Stomach (tissue), 9 donors: ENCODE measurements around the gene HYOU1. TPM values are rescaled to one million over a fixed set of nuclear protein-coding genes. Genes with fewer than 3 reads are reported as not detected.
A peak's percentile ranks its signal among the peaks of the same experiment; 100 is the strongest.

Experiments
- DNase-seq, 2 donors: peaks; one replicate each; pipeline versions ENCODE4 v3.0.0 to v3.0.0-alpha.2; 2013 to 2019
- H3K27ac ChIP-seq, 5 donors: fragments of 200-600 bp in 4 of 5; sonication (generic) in 4 of 5; one replicate each; pipeline ENCODE4 v1.5.1; 2013 to 2019; ENCODE audit warnings: mild to moderate bottlenecking in 1 of 5, moderate library complexity in 1 of 5
- H3K27me3 ChIP-seq, 3 donors: fragments of 200-600 bp; sonication (generic); one replicate each; pipeline ENCODE4 v1.5.1; 2017 to 2019; ENCODE audit warnings: mixed run types in 1 of 3
- H3K36me3 ChIP-seq, 4 donors: fragments of 200-600 bp; sonication (generic); 1 replicate in 3 of 4; 2 replicates in 1 of 4; pipeline ENCODE4 v1.5.1; 2016 to 2019
- H3K4me1 ChIP-seq, 4 donors: fragments of 200-600 bp; sonication (generic); one replicate each; pipeline ENCODE4 v1.5.1; 2016 to 2019
- H3K4me3 ChIP-seq, 4 donors: fragments of 200-600 bp; sonication (generic) in 3 of 4; one replicate each; pipeline ENCODE4 v1.5.1; 2016 to 2019; ENCODE audit warnings: mild to moderate bottlenecking in 1 of 4
- H3K9me3 ChIP-seq, 4 donors: fragments of 200-600 bp; sonication (generic); one replicate each; pipeline ENCODE4 v1.5.1; 2016 to 2019
- EP300 ChIP-seq: sonication (generic); formaldehyde crosslinking; IDR thresholded peaks from one replicate; pipeline ENCODE4 v1.6.1; 2017; ENCODE audit warnings: antibody characterized with exemption
- POLR2A ChIP-seq, 4 donors: fragments of 450-650 bp; IDR thresholded peaks; one replicate each; pipeline ENCODE4 v1.6.1; 2016; ENCODE audit warnings: antibody characterized with exemption in 4 of 4, control low read depth in 2 of 4, mild to moderate bottlenecking in 1 of 4, moderate library complexity in 1 of 4
- POLR2AphosphoS5 ChIP-seq, 3 donors: sonication (generic); formaldehyde crosslinking; IDR thresholded peaks; one replicate each; pipeline ENCODE4 v1.6.1; 2016; ENCODE audit warnings: antibody characterized with exemption in 3 of 3
- WGBS, 5 donors: extraction: QIAGEN DNeasy Blood & Tissue Kit in 3 of 5; methylation state at CpG; one replicate each; pipeline versions ENCODE4 v1.1.5 to v1.1.7; 2013 to 2018; 5-methylcytosine and 5-hydroxymethylcytosine counted together
- intact Hi-C: fragments of 100-400 bp; cut with DNase I; formaldehyde crosslinking; loops from one replicate; pipeline ENCODE4 v1.15.1; 2023; ENCODE audit warnings: low total_unique reads
- polyA plus RNA-seq, 3 donors: library from polyadenylated mRNA; stranded (reverse); fragments of 200-250 nt; gene quantifications; one replicate each; pipeline ENCODE4 v1.2.3, GENCODE V29; 2013
- small RNA-seq, 4 donors: library from RNA; depleted of rRNA; stranded (forward); fragments of <200 nt; gene quantifications; one replicate each; pipeline ENCODE3, GENCODE V24; 2016
- total RNA-seq, 5 donors: library from RNA; depleted of rRNA; stranded (reverse); fragments of >200 nt; gene quantifications; one replicate each; pipeline versions ENCODE4 v1.1.0 to v1.2.3, GENCODE V29; 2014 to 2016
- TF ChIP-seq, protein P1 (sequence below), 7 experiments: fragments of 450-650 bp in 4 of 7; fragments of 200-600 bp in 3 of 7; sonication (generic) in 3 of 7; IDR thresholded peaks; one replicate each; pipeline ENCODE4 v1.5.1; 2016 to 2019; ENCODE audit warnings: antibody characterized with exemption in 7 of 7, control low read depth in 2 of 7, mild to moderate bottlenecking in 1 of 7
- donor health status: healthy with polysubstance abuse.
- donor health status: Bipolar disorder and iron deficiency.
- donor health status: healthy.

The HYOU1 gene
- total and polyA plus RNA-seq, 8 donors = 12.7 to 127 (median 62.6) TPM

GRCh38 chr11:118997627-118998387, 59.2 kb downstream of the HYOU1 start, which contains the start of gene CENATAC:
Gene CENATAC, plus strand, starts transcription at chr11:118998138. Its CDS starts 60 bp downstream, at chr11:118998198.
- peak; percentile 96 to 97 for DNase-seq
- peak within 1 kb of the TSS; percentile 68 to 85 (median 80) for H3K4me3 ChIP-seq
- H3K27me3 ChIP-seq = no peaks in the 10 kb centered on the region
- H3K27ac ChIP-seq = peak within 1 kb of the TSS; percentile 77 to 92 (median 88)
- whole genome bisulfite sequencing, 5 donors = 0 to 1% (median 1%) methylated on average over 15 to 54 of the region's 54 CpGs
- no peaks in the 10 kb centered on the region for H3K9me3 ChIP-seq
- peak; percentile 70 to 91 (median 80) for TF ChIP-seq POLR2AphosphoS5 (IDR thresholded peaks at IDR 0.05)
- TF ChIP-seq, protein P1, sequence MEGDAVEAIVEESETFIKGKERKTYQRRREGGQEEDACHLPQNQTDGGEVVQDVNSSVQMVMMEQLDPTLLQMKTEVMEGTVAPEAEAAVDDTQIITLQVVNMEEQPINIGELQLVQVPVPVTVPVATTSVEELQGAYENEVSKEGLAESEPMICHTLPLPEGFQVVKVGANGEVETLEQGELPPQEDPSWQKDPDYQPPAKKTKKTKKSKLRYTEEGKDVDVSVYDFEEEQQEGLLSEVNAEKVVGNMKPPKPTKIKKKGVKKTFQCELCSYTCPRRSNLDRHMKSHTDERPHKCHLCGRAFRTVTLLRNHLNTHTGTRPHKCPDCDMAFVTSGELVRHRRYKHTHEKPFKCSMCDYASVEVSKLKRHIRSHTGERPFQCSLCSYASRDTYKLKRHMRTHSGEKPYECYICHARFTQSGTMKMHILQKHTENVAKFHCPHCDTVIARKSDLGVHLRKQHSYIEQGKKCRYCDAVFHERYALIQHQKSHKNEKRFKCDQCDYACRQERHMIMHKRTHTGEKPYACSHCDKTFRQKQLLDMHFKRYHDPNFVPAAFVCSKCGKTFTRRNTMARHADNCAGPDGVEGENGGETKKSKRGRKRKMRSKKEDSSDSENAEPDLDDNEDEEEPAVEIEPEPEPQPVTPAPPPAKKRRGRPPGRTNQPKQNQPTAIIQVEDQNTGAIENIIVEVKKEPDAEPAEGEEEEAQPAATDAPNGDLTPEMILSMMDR (IDR thresholded peaks at IDR 0.05) = no peak
- H3K36me3 ChIP-seq = peaks cover 16 to 36% (median 35%) of the 10 kb centered on the region in 4 donors
- H3K4me1 ChIP-seq = peaks cover 20 to 43% (median 32%) of the 10 kb centered on the region in 4 donors
- intact Hi-C loops = no loop called here

DNA sequence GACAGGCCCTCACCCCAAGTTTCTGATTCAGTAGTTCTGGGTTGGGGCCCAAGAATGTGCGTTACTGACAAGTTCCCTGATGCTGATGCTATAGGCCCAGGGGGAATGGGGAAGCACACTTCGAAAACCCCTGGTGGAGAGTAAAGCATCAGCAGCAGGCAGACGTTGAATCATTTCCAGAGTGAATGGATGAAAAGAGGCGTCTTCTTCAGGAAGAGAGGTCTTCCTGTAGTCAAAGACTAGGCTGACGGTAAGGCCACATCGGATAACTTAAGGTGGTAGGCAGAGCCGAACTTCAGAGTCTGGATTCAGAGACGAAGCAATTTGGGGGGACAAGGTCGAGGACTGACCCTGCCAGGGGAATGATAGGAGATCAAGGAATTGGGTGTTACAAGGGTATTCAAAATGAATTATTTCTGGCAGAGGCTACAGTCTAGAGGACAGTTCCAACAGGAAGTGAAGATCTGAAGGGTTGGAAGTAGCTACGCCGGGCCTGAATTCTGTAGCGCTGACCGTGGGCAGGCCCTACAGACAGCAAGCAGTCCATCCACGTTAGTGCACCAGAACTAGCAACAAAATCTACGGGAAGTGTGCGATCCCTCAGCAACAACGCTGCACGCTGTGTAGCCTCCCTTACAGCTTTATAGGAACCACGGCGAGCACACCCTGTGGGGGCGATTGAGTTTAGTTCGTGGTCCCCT, 59.9 kb downstream of the HYOU1 start:
- Histone ChIP-seq H3K27ac (peak overlapping the region in 4 of 5 donors; percentile 87 to 92 (median 90)), H3K4me3 (peak overlapping the region; percentile 68 to 85 (median 80)), H3K36me3 (peaks cover 12 to 29% (median 27%) of the 10 kb centered on the region in 4 donors), H3K27me3 (no peaks in the 10 kb centered on the region), H3K4me1 (peaks cover 20 to 43% (median 32%) of the 10 kb centered on the region in 4 donors), H3K9me3 (no peaks in the 10 kb centered on the region)
- TF ChIP-seq, protein P1 (IDR thresholded peaks at IDR 0.05) = no peak
- TF ChIP-seq POLR2A (IDR thresholded peaks at IDR 0.05) (no peak), EP300 (no peak), POLR2AphosphoS5 (IDR thresholded peaks at IDR 0.05) (no peak)
- DNase-seq = peak in 1 of 2 donors; percentile 42
- 16 to 30% (median 24%) methylated on average over 21 to 22 of the region's 22 CpGs for WGBS, 5 donors
- intact Hi-C loops = no loop called here

Small RNA genes lying within 50 kb of the gene (small RNA-seq; reads per million reads assigned to genes)
- gene AP003392.2 (0 reads per million in 4 donors), gene RF00017 (0 reads per million in 4 donors), gene RF00019 (0 reads per million in 4 donors)

Other genes starting within 250 kb of the HYOU1 start
- under 1 TPM in 1 of 5 donors, not detected in 4; 0.14 TPM for gene CXCR5, start 173.3 kb downstream of the HYOU1 start, total RNA-seq
- under 1 TPM; 0.12 to 0.60 (median 0.15) TPM for gene CXCR5, start 173.3 kb downstream of the HYOU1 start, polyA plus RNA-seq
- gene BCL9L, start 131.3 kb downstream of the HYOU1 start, total RNA-seq = 10 to 100 TPM in 4 of 5 donors, 1 to 10 TPM in 1; 9.9 to 35.2 (median 20.4) TPM
- gene BCL9L, start 131.3 kb downstream of the HYOU1 start, polyA plus RNA-seq = 10 to 100 TPM in 1 of 3 donors, 1 to 10 TPM in 2; 4.2 to 11.7 (median 6.0) TPM
- not detected for gene UPK2, start 100.9 kb downstream of the HYOU1 start, total RNA-seq
- under 1 TPM in 1 of 3 donors, not detected in 2; 0.50 TPM for gene UPK2, start 100.9 kb downstream of the HYOU1 start, polyA plus RNA-seq
- not detected for gene FOXR1, start 85.4 kb downstream of the HYOU1 start, total RNA-seq
- gene FOXR1, start 85.4 kb downstream of the HYOU1 start, polyA plus RNA-seq = not detected
- 100 to 1,000 TPM in 1 of 5 donors, 10 to 100 TPM in 4; 34.8 to 310 (median 64.0) TPM for gene CENATAC, start 59.1 kb downstream of the HYOU1 start, total RNA-seq
- gene CENATAC, start 59.1 kb downstream of the HYOU1 start, polyA plus RNA-seq = 10 to 100 TPM; 17.8 to 38.0 (median 18.0) TPM
- gene RPS25, start 38.9 kb downstream of the HYOU1 start, total RNA-seq = 1,000 to 10,000 TPM in 3 of 5 donors, 100 to 1,000 TPM in 2; 157 to 2,308 (median 1,395) TPM
- gene RPS25, start 38.9 kb downstream of the HYOU1 start, polyA plus RNA-seq = 1,000 to 10,000 TPM; 2,403 to 3,218 (median 2,977) TPM
- gene TRAPPC4, start 38.4 kb downstream of the HYOU1 start, total RNA-seq = 10 to 100 TPM; 13.4 to 81.4 (median 20.0) TPM
- 10 to 100 TPM; 29.6 to 49.6 (median 34.1) TPM for gene TRAPPC4, start 38.4 kb downstream of the HYOU1 start, polyA plus RNA-seq
- gene SLC37A4, start 26.3 kb downstream of the HYOU1 start, total RNA-seq = 100 to 1,000 TPM in 1 of 5 donors, 10 to 100 TPM in 4; 16.3 to 126 (median 23.5) TPM
- gene SLC37A4, start 26.3 kb downstream of the HYOU1 start, polyA plus RNA-seq = 10 to 100 TPM; 12.4 to 14.6 (median 13.0) TPM
- gene VPS11, start 10.6 kb upstream of the HYOU1 start, total RNA-seq = 100 to 1,000 TPM in 1 of 5 donors, 10 to 100 TPM in 3, 1 to 10 TPM in 1; 8.2 to 190 (median 21.1) TPM
- 10 to 100 TPM; 25.5 to 43.1 (median 40.9) TPM for gene VPS11, start 10.6 kb upstream of the HYOU1 start, polyA plus RNA-seq
- gene HMBS, start 27.7 kb upstream of the HYOU1 start, total RNA-seq = 10 to 100 TPM in 1 of 5 donors, 1 to 10 TPM in 3, not detected in 1; 3.8 to 15.9 (median 8.1) TPM
- gene HMBS, start 27.7 kb upstream of the HYOU1 start, polyA plus RNA-seq = 10 to 100 TPM; 23.0 to 25.0 (median 23.5) TPM
- gene DPAGT1, start 44.6 kb upstream of the HYOU1 start, total RNA-seq = 10 to 100 TPM in 3 of 5 donors, 1 to 10 TPM in 2; 2.3 to 27.7 (median 13.2) TPM
- gene DPAGT1, start 44.6 kb upstream of the HYOU1 start, polyA plus RNA-seq = 10 to 100 TPM; 14.4 to 28.5 (median 14.5) TPM
- gene C2CD2L, start 50.1 kb upstream of the HYOU1 start, total RNA-seq = 10 to 100 TPM in 3 of 5 donors, 1 to 10 TPM in 2; 2.6 to 19.9 (median 13.4) TPM
- 1 to 10 TPM; 1.7 to 6.1 (median 2.4) TPM for gene C2CD2L, start 50.1 kb upstream of the HYOU1 start, polyA plus RNA-seq
- 10 to 100 TPM; 17.1 to 80.8 (median 43.6) TPM for gene HINFP, start 64.4 kb upstream of the HYOU1 start, total RNA-seq
- gene HINFP, start 64.4 kb upstream of the HYOU1 start, polyA plus RNA-seq = 10 to 100 TPM in 2 of 3 donors, 1 to 10 TPM in 1; 9.2 to 11.9 (median 10.1) TPM
- gene ABCG4, start 91.8 kb upstream of the HYOU1 start, total RNA-seq = under 1 TPM in 1 of 5 donors, not detected in 4; 0.37 TPM
- gene ABCG4, start 91.8 kb upstream of the HYOU1 start, polyA plus RNA-seq = under 1 TPM in 2 of 3 donors, not detected in 1; 0.06 to 0.10 TPM
- gene NLRX1, start 111.5 kb upstream of the HYOU1 start, total RNA-seq = 100 to 1,000 TPM in 1 of 5 donors, 10 to 100 TPM in 3, 1 to 10 TPM in 1; 7.0 to 101 (median 17.9) TPM
- 10 to 100 TPM in 1 of 3 donors, 1 to 10 TPM in 2; 3.8 to 10.4 (median 4.8) TPM for gene NLRX1, start 111.5 kb upstream of the HYOU1 start, polyA plus RNA-seq
- gene NHERF4, start 128.3 kb upstream of the HYOU1 start, total RNA-seq = 100 to 1,000 TPM in 1 of 5 donors, 10 to 100 TPM in 1, 1 to 10 TPM in 2, not detected in 1; 3.3 to 130 (median 9.5) TPM
- gene NHERF4, start 128.3 kb upstream of the HYOU1 start, polyA plus RNA-seq = 1 to 10 TPM in 2 of 3 donors, under 1 TPM in 1; 0.13 to 2.4 (median 2.1) TPM
- gene CBL, start 149.1 kb upstream of the HYOU1 start, total RNA-seq = 10 to 100 TPM in 4 of 5 donors, 1 to 10 TPM in 1; 1.4 to 13.8 (median 11.7) TPM
- gene CBL, start 149.1 kb upstream of the HYOU1 start, polyA plus RNA-seq = 1 to 10 TPM; 2.7 to 4.2 (median 3.0) TPM